ENCODE data around the gene AP2A2. TPM values are rescaled to one million over a fixed set of nuclear protein-coding genes. Genes with fewer than 3 reads are reported as not detected.

Gene AP2A2
- total RNA-seq, 6 experiments from 2014 or later: 65.4 to 73.4 (median 70.9) TPM

GRCh38 chr11:995044-995751 lies 69.5 kb downstream of the AP2A2 start:
- no peak overlapping the region for H3K4me3 Mint-ChIP-seq
- no peak for DNase-seq

GRCh38 chr11:995752-996420 lies 70.2 kb downstream of the AP2A2 start:
- Mint-ChIP-seq H3K36me3 (ENCODE audit: low read depth) (peaks cover 8% of the 10 kb centered on the region), H3K27ac (no peak overlapping the region; the same call in 1 of the 2 replicates), H3K9me3 (no peaks in the 10 kb centered on the region), H3K4me1 (ENCODE audit: low read depth) (no peaks in the 10 kb centered on the region), H3K27me3 (ENCODE audit: insufficient read depth) (peaks cover 6% of the 10 kb centered on the region), H3K4me3 (no peak overlapping the region)
- no peak for TF ChIP-seq CTCF (IDR thresholded peaks at IDR 0.05)
- DNase-seq: no peak

More at GRCh38 chr11:995044-995751, 69.5 kb downstream of the AP2A2 start:
- no peaks in the 10 kb centered on the region for H3K9me3 Mint-ChIP-seq
- peaks cover 5% of the 10 kb centered on the region for H3K36me3 Mint-ChIP-seq (ENCODE audit: low read depth)
- no peak overlapping the region for H3K27ac Mint-ChIP-seq
- no peaks in the 10 kb centered on the region for H3K4me1 Mint-ChIP-seq (ENCODE audit: low read depth)
- no peak for TF ChIP-seq CTCF (IDR thresholded peaks at IDR 0.05)
- H3K27me3 Mint-ChIP-seq (ENCODE audit: insufficient read depth): peaks cover 6% of the 10 kb centered on the region

GRCh38 chr11:996681-997080 lies 71.0 kb downstream of the AP2A2 start:
- Mint-ChIP-seq H3K9me3 (no peaks in the 10 kb centered on the region), H3K4me3 (no peak overlapping the region), H3K27me3 (ENCODE audit: insufficient read depth) (peaks cover 5% of the 10 kb centered on the region), H3K36me3 (ENCODE audit: low read depth) (peaks cover 16% of the 10 kb centered on the region), H3K4me1 (ENCODE audit: low read depth) (no peaks in the 10 kb centered on the region), H3K27ac (no peak overlapping the region)
- TF ChIP-seq CTCF (IDR thresholded peaks at IDR 0.05): no peak
- no peak for DNase-seq

- Mint-ChIP-seq H3K4me3 (no peak overlapping the region), H3K4me1 (ENCODE audit: low read depth) (no peaks in the 10 kb centered on the region)
- no peak for TF ChIP-seq CTCF (IDR thresholded peaks at IDR 0.05)
Measured at GRCh38 chr11:997907-998306, 72.2 kb downstream of the AP2A2 start.

GRCh38 chr11:999009-999408 lies 73.3 kb downstream of the AP2A2 start:
- H3K4me3 Mint-ChIP-seq: no peak overlapping the region
- peaks cover 20% of the 10 kb centered on the region for H3K36me3 Mint-ChIP-seq (ENCODE audit: low read depth)
- no peak for TF ChIP-seq CTCF (IDR thresholded peaks at IDR 0.05)
- peaks cover 3% of the 10 kb centered on the region; the same call in 1 of the 2 replicates for H3K27me3 Mint-ChIP-seq (ENCODE audit: insufficient read depth)
- H3K4me1 Mint-ChIP-seq (ENCODE audit: low read depth): no peaks in the 10 kb centered on the region
- H3K9me3 Mint-ChIP-seq: no peaks in the 10 kb centered on the region
- no peak overlapping the region for H3K27ac Mint-ChIP-seq
- DNase-seq: no peak

More at GRCh38 chr11:997907-998306, 72.2 kb downstream of the AP2A2 start:
- no peak for DNase-seq
- Mint-ChIP-seq H3K9me3 (no peaks in the 10 kb centered on the region), H3K27ac (no peak overlapping the region), H3K27me3 (ENCODE audit: insufficient read depth) (peaks cover 3% of the 10 kb centered on the region; the same call in 1 of the 2 replicates), H3K36me3 (ENCODE audit: low read depth) (peaks cover 20% of the 10 kb centered on the region)

Data from HFFc6 (cell line).